GM12878 (cell line): ENCODE data around the gene IRF1. TPM values are rescaled to one million over a fixed set of nuclear protein-coding genes. Genes with fewer than 3 reads are reported as not detected.

Source experiments
- ATAC-seq: fragments of 200-7000 bp; cut with Tn5 transposase; 3 replicates; pipeline ENCODE4 v1.9.1; 2020; ENCODE audit warnings: mild to moderate bottlenecking, moderate library complexity
- BruUV-seq: library from RNA; stranded (reverse); fragments of 400-500 nt; replicated peaks from 2 replicates; lab custom pipeline; 2021; lab: Mats Ljungman, UMichigan
- CTCF ChIA-PET: fragments of 300-600 bp; sonication (Branson Sonifier 250); formaldehyde crosslinking; extraction: SDS; loops from one replicate; lab custom pipeline; 2021; ENCODE audit warnings: inconsistent platforms; lab: Yijun Ruan, JAX
- POLR2A ChIA-PET: fragments of 350-600 bp; formaldehyde crosslinking; extraction: SDS; loops from one replicate; lab custom pipeline; 2021; ENCODE audit warnings: inconsistent platforms; lab: Charles Lee
- RAD21 ChIA-PET: fragments of 300-600 bp; sonication (Branson Sonifier 250); formaldehyde crosslinking; loops from one replicate; lab custom pipeline; 2023; ENCODE audit warnings: antibody characterized with exemption; ENCODE audit not compliant: unreplicated experiment; lab: Charles Lee
- SMC1A ChIA-PET: fragments of 300-600 bp; sonication (Branson Sonifier 250); formaldehyde crosslinking; loops from one replicate; lab custom pipeline; 2023; ENCODE audit not compliant: unreplicated experiment, uncharacterized antibody; lab: Charles Lee
- DNase-seq: peaks from one replicate; pipeline ENCODE4 v3.0.0-alpha.2; 2011; ENCODE audit warnings: low read depth, low spot score
- FAIRE-seq: peaks from 3 replicates; lab custom pipeline; 2011; peaks lifted over from hg19 to GRCh38; lab: Jason Lieb, UNC
- H2AFZ ChIP-seq: 2 replicates; pipeline ENCODE4 v1.6.0; 2011; ENCODE audit warnings: low read depth, low read length, control low read depth; ENCODE audit not compliant: control insufficient read depth
- H3K27ac ChIP-seq: 2 replicates; pipeline ENCODE4 v1.5.1; 2011; ENCODE audit warnings: control low read depth; ENCODE audit not compliant: control insufficient read depth, insufficient read depth
- H3K27me3 ChIP-seq, 2 experiments: replicated peaks in 1 of 2; 2 replicates each; pipeline versions ENCODE4 v1.6.0 to v1.6.1; 2011; ENCODE audit warnings: low read length in 1 of 2; ENCODE audit not compliant: control insufficient read depth in 2 of 2, insufficient read depth in 2 of 2
- H3K36me3 ChIP-seq, 2 experiments: 2 replicates each; pipeline ENCODE4 v1.5.1; 2011; ENCODE audit warnings: low read length in 1 of 2; ENCODE audit not compliant: control insufficient read depth in 2 of 2, insufficient read depth in 2 of 2
- H3K4me1 ChIP-seq: 2 replicates; pipeline ENCODE4 v1.6.1; 2011; ENCODE audit warnings: mild to moderate bottlenecking, low read length, moderate library complexity, mixed read lengths; ENCODE audit not compliant: control insufficient read depth, insufficient read depth
- H3K4me2 ChIP-seq: 2 replicates; pipeline ENCODE4 v1.6.0; 2011; ENCODE audit warnings: control low read depth; ENCODE audit not compliant: control insufficient read depth, insufficient read depth
- H3K4me3 ChIP-seq: fragments of 200-600 bp; sonication (generic); 2 replicates; pipeline ENCODE4 v1.5.1; 2016
- H3K79me2 ChIP-seq: 2 replicates; pipeline ENCODE4 v1.6.0; 2011; ENCODE audit warnings: low read length; ENCODE audit not compliant: control insufficient read depth, insufficient read depth
- H3K9ac ChIP-seq: 2 replicates; pipeline ENCODE4 v1.8.0; 2011; ENCODE audit warnings: low read length, control low read depth, mixed read lengths; ENCODE audit not compliant: control insufficient read depth, insufficient read depth
- H3K9me3 ChIP-seq: replicated peaks from 3 replicates; pipeline ENCODE4 v1.5.1; 2011; ENCODE audit warnings: mild to moderate bottlenecking, low read length; ENCODE audit not compliant: control insufficient read depth, insufficient read depth
- H4K20me1 ChIP-seq: 2 replicates; pipeline ENCODE4 v1.6.0; 2011; ENCODE audit not compliant: control insufficient read depth, insufficient read depth
- CTCF ChIP-seq, 3 experiments: IDR thresholded peaks in 2 of 3; conservative IDR thresholded peaks in 1 of 3; 2 replicates each; pipeline ENCODE4 v1.5.1; 2011; ENCODE audit warnings: low read depth in 3 of 3, low read length in 3 of 3, mild to moderate bottlenecking in 3 of 3, control low read depth in 2 of 3, moderate library complexity in 2 of 3, inconsistent platforms in 1 of 3, mixed read lengths in 1 of 3; ENCODE audit not compliant: control insufficient read depth in 2 of 3, insufficient read depth in 1 of 3; ENCODE audit errors: extremely low read depth in 1 of 3
- RAD21 ChIP-seq: IDR thresholded peaks from 2 replicates; pipeline ENCODE4 v1.6.1; 2011; ENCODE audit warnings: mild to moderate bottlenecking, low read depth, low read length, moderate library complexity; ENCODE audit not compliant: insufficient read depth
- SMC3 ChIP-seq: IDR thresholded peaks from 2 replicates; pipeline ENCODE4 v1.6.1; 2011; ENCODE audit warnings: low read length, improper control_type of control experiment, borderline replicate concordance
- WGBS: methylation state at CpG from one replicate; pipeline ENCODE4 v1.1.6; 2016; ENCODE audit warnings: low lambda C conversion rate; ENCODE audit not compliant: insufficient replicate concordance, insufficient coverage; ENCODE audit errors: missing lambda C conversion rate; 5-methylcytosine and 5-hydroxymethylcytosine counted together
- in situ Hi-C: fragments of 300-500 bp; cut with MboI; formaldehyde crosslinking; loops from 9 replicates; pipeline ENCODE4 v1.14.3; 2018; ENCODE audit warnings: mixed read lengths
- intact Hi-C: fragments of 100-400 bp; cut with micrococcal nuclease; formaldehyde crosslinking; loops from one replicate; pipeline ENCODE4 v1.14.2; 2022; ENCODE audit not compliant: unreplicated experiment
- polyA plus RNA-seq, 11 experiments: library from polyadenylated mRNA; depleted of rRNA in 4 of 11; unstranded in 6 of 11; stranded (reverse) in 5 of 11; fragments of >200 nt; fragmentation: Nextera tagmentation in 4 of 11; fragmentation: Illumina TruSeq in 1 of 11; extraction: Ambion mirVana in 4 of 11; extraction: Trizol in 1 of 11; gene quantifications; 1 replicate in 1 of 11; 2 replicates in 10 of 11; pipeline versions ENCODE4 v1.2.1 to v1.2.3, GENCODE V29; 2011 to 2016; ENCODE audit warnings: inconsistent platforms in 2 of 11, missing spikeins in 2 of 11, low read depth in 1 of 11
- total RNA-seq, 4 experiments: library from RNA; depleted of rRNA in 3 of 4; stranded (reverse); fragments of >200 nt in 3 of 4; fragmentation: Illumina TruSeq in 1 of 4; extraction: Trizol in 1 of 4; gene quantifications; 2 replicates each; pipeline versions ENCODE4 v1.2.1 to v1.2.3, GENCODE V29; 2013 to 2021
- TF ChIP-seq, protein P1 (sequence below): fragments of 450-650 bp; IDR thresholded peaks from 2 replicates; pipeline ENCODE4 v1.6.1; 2016; ENCODE audit warnings: mild to moderate bottlenecking

IRF1 gene
- total and polyA plus RNA-seq, 10 of the 15 experiments (the other 5 are each of a cell fraction or from before 2014, with no cell fraction given): 6.9 to 68.0 (median 49.6) TPM

GRCh38 chr5:132469380-132470009 lies 21.1 kb downstream of the IRF1 start:
- DNase-seq (no peak), FAIRE-seq (no peak)
- BruUV-seq: TSS peak; percentile 35
- RAD21 ChIA-PET: interaction anchor here (0.5 to 4.6 kb wide), 10 partner anchors 10 to 55 kb away, joined by 3 to 39 read pairs (median 4); partner anchors contain the start of gene IRF1
- H3K36me3 ChIP-seq: peaks cover 0 to 8% of the 10 kb centered on the region in 2 experiments
- H3K4me3 ChIP-seq: no peak overlapping the region
- H4K20me1 ChIP-seq: no peaks in the 10 kb centered on the region
- POLR2A ChIA-PET: interaction anchor here (0.9 to 16.7 kb wide), 8 partner anchors 11 to 54 kb away, joined by 3 to 178 read pairs (median 5); partner anchors contain the start of gene IRF1
- TF ChIP-seq RAD21 (peak; percentile 39; the same call in 1 of the 2 replicates), SMC3 (peak; percentile 8; the same call in 1 of the 2 replicates), CTCF (IDR thresholded peaks at IDR 0.05 in 2 of 3, conservative IDR thresholded peaks at IDR 0.05 in 1 of 3; ENCODE audit: control insufficient read depth in 2 of 3, extremely low read depth in 1 of 3, insufficient read depth in 1 of 3, low read depth in 3 of 3, low read length in 3 of 3) (peak in 2 of 3 experiments; percentile 18 to 22; a peak in 2 of 6 replicates)
- TF ChIP-seq, protein P1, sequence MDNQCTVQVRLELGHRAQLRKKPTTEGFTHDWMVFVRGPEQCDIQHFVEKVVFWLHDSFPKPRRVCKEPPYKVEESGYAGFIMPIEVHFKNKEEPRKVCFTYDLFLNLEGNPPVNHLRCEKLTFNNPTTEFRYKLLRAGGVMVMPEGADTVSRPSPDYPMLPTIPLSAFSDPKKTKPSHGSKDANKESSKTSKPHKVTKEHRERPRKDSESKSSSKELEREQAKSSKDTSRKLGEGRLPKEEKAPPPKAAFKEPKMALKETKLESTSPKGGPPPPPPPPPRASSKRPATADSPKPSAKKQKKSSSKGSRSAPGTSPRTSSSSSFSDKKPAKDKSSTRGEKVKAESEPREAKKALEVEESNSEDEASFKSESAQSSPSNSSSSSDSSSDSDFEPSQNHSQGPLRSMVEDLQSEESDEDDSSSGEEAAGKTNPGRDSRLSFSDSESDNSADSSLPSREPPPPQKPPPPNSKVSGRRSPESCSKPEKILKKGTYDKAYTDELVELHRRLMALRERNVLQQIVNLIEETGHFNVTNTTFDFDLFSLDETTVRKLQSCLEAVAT: no peak
- TF ChIP-seq, all 136 proteins: peak for 3
- Histone ChIP-seq H3K4me1 (peaks cover 65% of the 10 kb centered on the region), H3K4me2 (no peak overlapping the region), H2AFZ (no peak overlapping the region), H3K9me3 (no peaks in the 10 kb centered on the region), H3K9ac (no peak overlapping the region), H3K79me2 (peaks cover 6% of the 10 kb centered on the region), H3K27me3 (no peaks in the 10 kb centered on the region), H3K27ac (no peak overlapping the region; the same call in 1 of the 2 replicates)
- SMC1A ChIA-PET: interaction anchor here (1.2 to 15.9 kb wide), 7 partner anchors 9 to 49 kb away, joined by 3 to 300 read pairs (median 13); no protein-coding TSS in a partner anchor
- no peak for ATAC-seq
- CTCF ChIA-PET: interaction anchor here (0.6 to 12.8 kb wide), 6 partner anchors 9 to 56 kb away, joined by 3 to 139 read pairs (median 7); no protein-coding TSS in a partner anchor
- intact Hi-C loops (no loop called here), in situ Hi-C loops (loop anchor here (5.0 kb wide), 1 partner anchor 47 kb away; no protein-coding TSS in a partner anchor)
- WGBS: 72% methylated on average over 6 of the region's 6 CpGs
